Subcutaneous adipose tissue (tissue), 4 donors: ENCODE data around the gene AHR. TPM values are rescaled to one million over a fixed set of nuclear protein-coding genes. Genes with fewer than 3 reads are reported as not detected.

Source experiments
- total RNA-seq, 4 donors: library from RNA; depleted of rRNA; stranded (reverse); fragments of >200 nt; gene quantifications; one replicate each; pipeline ENCODE4 v1.1.0, GENCODE V29; 2016
- TF ChIP-seq, protein P1 (sequence below): fragments of 450-650 bp; IDR thresholded peaks from one replicate; pipeline ENCODE4 v1.5.1; 2016; ENCODE audit warnings: low read depth, mild to moderate bottlenecking, control low read depth, antibody characterized with exemption, moderate library complexity

AHR gene
- total RNA-seq, 4 donors from 2014 or later, result 72.3 to 166 (median 109) TPM

DNA sequence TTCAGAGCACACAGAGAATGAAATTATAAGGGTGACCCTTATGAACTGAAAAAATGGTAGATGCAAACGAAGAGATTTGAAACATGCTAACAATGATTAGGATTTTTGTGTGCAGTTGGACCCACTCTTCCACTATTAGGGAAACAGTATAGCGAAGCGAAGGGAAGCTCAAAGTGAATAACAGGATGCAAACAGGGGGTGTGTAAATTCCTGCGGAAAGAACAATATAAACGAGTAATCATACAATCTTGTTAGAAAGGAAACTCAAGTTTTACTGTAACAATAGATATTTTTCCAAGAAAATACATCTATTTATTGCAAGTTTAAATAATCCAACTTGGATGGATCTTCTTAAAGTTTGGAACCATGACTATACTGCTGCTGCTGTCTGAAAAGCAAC is 14.7 kb downstream of the AHR start:
- TF ChIP-seq, protein P1, sequence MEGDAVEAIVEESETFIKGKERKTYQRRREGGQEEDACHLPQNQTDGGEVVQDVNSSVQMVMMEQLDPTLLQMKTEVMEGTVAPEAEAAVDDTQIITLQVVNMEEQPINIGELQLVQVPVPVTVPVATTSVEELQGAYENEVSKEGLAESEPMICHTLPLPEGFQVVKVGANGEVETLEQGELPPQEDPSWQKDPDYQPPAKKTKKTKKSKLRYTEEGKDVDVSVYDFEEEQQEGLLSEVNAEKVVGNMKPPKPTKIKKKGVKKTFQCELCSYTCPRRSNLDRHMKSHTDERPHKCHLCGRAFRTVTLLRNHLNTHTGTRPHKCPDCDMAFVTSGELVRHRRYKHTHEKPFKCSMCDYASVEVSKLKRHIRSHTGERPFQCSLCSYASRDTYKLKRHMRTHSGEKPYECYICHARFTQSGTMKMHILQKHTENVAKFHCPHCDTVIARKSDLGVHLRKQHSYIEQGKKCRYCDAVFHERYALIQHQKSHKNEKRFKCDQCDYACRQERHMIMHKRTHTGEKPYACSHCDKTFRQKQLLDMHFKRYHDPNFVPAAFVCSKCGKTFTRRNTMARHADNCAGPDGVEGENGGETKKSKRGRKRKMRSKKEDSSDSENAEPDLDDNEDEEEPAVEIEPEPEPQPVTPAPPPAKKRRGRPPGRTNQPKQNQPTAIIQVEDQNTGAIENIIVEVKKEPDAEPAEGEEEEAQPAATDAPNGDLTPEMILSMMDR, result no peak

DNA sequence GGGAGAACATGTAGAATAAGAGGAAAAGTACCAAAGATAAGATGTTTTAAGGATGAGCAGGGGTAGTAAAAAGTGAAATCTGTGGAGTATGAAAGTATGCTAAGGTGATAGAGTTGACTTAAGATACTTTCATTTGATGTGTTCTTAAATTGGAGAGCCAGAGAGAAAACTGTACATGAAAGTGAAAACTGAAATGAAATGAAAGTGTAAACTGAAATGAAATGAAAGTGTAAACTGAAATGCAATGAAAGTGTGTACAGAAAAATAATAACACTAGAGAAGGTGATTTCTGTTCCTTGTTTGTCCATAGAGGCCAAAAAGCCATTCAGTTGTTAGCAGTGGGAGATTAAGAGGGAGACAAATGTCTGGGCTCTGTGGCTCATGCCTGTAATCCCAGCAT is 17.5 kb downstream of the AHR start:
- TF ChIP-seq, protein P1, result no peak

DNA sequence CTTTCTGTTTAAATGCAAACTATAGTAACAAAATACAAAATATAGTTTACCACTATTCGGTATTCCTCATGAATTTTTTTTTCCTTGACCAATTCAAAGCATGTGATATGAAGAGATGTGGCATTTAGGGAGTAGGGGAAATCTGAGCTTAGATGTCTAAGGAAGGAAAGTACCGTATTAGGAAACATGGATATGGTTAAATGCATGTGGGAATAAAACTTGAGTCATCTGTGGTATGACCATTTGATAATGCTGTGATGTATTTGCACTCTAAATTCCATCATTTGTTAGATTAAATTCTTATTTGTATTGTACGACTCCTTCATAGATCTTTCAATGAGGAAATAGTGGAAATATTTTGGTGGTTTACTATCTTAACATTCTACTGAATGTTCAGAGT is 19.7 kb downstream of the AHR start:
- TF ChIP-seq, protein P1, result no peak

DNA sequence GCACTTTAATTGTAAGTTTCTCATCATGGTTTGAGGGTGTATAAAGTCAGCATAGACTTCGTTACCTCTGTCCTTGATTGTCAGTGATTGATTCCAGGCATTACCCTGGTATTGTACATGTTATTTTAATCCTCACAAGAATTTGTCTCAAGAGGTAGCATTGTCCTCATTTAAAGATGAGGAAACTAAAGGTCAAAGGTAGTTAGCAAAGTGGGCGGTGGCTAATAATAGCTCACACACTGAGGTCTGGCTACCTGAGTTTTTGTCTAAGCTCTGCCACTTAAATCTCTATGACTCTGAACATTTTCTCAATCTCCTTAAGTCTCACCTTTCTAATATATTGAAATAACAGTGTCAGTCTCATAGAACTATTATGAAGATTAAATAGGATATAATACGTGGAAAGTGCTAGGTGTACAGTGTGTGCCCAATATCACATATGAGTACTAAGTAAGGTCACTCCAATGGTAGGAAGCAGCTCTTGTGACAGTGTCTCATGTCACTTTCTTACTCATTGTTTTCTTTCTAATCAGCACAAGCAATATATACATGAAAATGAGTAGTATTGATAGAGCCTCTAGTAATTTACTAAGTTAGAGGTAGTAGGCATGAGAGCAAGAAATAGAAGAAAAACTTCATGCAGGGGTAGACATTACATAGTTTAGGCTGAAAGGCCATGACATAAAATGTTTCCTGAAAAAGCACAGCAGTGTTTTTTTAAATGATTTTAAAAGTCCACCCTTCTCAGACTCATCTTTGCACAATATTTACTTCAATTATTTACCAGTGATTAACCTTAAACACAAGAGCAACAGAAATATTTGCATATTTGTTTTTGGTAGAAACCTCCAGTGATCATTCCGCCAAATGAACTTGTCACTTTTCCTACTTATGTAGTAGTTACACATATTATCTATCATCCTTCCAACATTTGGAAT is 21.0 kb downstream of the AHR start:
- TF ChIP-seq, protein P1, result no peak

DNA sequence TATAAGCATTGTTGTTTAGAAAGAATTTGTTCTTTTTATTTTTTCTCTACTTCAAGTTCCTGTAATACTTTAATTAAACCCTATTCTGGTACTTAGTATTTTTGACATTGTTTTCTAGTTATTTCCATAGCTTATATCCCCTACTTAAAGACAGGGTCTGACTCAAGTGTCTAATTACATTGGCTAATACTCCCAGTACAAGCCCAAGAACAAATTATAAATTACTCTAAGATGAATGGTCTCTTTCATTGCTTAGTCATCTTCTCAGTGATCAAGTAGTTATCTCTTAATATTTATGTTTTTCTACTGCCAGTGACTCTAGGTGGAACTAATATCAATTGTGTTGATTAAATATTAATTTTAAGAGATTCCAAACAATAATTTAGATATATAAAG is 21.6 kb downstream of the AHR start:
- TF ChIP-seq, protein P1, result no peak

DNA sequence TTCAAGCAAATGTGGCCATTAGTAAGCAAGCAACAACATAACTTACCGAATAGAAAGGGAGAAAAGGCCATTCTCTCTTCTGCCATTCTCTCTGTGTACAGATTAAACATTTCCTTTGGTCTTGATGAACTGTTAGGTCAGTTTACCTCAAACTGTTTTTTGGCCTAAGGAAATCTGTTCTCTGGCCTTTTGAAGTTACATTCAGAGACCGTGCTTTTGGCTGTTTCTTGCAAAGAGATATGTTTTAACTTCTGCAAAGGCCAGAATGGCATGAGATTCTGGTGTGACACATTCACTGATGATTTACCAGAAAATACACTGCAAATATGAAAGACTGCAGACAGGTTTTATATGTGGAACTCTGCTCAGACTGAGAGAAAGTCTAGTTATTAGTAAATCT is 22.2 kb downstream of the AHR start:
- TF ChIP-seq, protein P1, result no peak

DNA sequence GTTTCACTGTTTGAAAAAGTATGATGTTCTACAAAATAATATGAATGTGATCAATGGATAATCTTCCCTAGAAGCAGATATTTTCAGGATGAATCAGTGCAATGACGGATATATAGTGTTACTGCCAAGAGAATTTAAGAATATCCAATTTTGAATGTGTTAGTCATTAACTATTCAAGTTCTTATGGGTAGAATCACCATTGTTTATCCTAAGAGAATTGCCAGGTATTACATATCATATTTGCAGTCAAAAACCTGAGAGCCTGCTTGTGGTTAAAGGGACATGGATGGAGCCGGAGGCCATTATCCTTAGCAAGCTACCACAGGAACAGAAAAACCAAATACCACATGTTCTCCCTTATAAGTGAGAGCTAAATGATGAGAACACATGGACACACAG is 26.9 kb downstream of the AHR start:
- TF ChIP-seq, protein P1, result no peak
